NCI-H1105 (cell line): ENCODE data around the gene TNRC6B.
"Not testable (repeated sequence)": the region's sequence is repeated elsewhere in the genome, so short reads cannot be mapped to it uniquely, and the experiment has no call there.

Source experiments
- DNase-seq: peaks from one replicate; lab custom pipeline; 2025; lab: John Stamatoyannopoulos, UW

TNRC6B gene

DNA sequence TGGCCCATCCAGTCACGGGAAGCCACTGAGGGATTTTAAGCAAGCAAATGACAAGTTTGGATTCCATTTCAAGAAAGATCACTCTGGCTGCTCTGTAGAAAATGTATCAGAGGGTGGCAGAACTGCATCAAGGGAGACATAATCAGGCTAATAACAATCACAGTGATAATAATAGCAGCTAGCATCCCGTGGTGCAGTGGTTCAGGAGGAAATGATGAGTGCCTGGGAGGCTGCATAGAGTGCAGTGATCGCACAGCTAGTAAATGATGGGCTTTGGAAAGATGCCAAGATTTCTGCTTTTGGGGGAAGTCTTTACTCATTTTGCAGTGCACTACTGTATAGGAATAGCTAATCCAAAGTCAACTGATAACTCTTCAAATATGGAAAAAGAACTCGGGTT, 35.8 kb downstream of the TNRC6B start:
- no peak for DNase-seq

DNA sequence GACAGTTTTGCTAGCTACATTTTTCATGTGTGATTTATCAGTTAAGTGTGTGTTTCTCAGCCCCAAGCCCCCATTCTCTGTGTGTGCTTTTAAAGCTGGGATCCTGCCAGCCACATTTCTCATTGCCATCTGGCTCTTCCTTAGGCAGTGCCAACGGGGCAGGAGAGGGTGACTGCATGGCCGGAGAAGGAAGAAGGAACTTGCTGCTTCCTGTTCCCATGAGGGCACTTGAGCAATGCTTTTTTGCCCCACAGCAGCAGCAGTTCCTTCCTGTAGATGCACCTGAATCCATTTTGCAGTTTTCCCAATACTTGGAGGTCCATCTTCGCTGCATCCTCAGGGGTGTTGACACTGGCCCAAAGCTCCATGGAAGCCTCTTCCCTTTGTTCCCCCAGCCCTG, 37.5 kb downstream of the TNRC6B start:
- no peak for DNase-seq

DNA sequence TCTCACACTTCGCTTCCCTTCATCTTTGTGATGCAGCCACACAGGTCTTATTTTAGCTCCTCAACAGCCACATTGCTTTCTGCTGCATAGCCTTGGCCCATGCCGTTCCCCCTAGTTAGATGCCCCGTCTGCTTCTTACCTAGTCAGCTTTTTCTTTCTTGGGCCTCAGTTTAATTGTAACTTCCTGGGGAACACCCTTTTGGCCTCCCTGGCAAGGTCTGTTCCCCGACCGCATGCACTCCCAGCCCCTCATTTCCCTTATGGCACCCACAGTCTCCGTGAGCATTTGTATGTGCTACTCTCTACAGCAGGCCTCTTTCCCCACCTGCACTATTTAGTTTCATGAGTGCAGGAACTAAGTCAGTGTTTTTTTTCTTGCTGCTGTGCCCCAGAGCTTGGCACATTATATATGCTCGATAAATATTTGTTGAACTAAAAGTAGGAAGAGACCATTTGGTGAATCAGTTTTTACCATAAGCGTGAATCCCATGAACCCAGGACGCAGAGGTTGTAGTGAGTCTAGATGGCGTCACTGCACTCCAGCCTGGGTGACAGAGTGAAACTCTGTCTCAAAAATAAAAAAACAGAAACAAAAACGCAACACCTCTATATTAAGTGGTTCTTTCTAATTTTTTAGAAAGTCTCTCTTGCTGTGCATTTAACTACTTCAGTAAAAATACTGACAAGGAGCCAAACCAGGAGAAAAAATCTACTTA, 38.5 kb downstream of the TNRC6B start:
- no peak for DNase-seq

DNA sequence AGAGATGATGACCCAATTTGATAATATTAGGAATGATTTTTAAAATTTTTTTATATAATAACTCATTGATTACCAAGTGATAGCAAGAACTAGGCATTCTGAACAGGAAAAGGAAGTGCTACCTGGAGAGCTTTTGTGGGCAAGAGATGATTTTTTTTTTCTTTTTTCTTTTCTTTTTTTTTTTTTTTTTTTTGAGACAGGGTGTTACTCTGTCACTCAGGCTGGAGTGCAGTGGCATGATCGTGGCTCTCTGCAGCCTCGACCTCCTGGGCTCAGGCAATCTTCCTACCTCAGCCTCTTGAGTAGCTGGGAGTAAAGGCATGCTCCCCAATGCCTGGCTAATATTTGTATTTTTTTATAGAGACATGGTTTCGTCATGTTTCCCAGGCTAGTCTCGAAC, 40.4 kb downstream of the TNRC6B start:
- DNase-seq, result no peak

DNA sequence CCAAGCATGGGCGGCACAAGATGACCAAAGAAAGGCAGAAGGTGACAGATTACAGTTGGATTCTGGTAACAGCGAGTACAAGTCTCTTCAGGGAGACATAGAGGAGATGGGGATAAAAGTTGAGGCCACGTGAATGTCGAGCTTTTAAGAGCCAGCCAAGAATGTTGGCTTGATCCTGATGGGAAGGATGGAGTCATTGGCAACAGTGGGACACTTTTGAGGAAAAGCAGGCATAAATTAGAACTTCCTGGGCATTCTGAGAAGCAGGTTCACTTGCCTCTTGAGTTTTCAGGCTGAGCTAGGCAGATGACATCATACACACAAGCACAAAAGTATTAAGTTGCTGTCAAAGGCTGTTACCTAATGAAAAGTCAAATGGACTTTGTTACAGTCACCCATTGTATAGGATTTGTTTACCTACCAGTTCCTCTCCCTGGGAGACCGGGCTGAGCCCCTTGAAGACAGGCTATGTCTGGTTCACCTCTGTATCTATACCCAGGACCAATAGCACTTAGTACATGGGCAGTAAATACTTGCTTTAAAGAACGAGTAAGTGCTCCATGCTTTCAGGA, 41.1 kb downstream of the TNRC6B start:
- DNase-seq, result no peak

DNA sequence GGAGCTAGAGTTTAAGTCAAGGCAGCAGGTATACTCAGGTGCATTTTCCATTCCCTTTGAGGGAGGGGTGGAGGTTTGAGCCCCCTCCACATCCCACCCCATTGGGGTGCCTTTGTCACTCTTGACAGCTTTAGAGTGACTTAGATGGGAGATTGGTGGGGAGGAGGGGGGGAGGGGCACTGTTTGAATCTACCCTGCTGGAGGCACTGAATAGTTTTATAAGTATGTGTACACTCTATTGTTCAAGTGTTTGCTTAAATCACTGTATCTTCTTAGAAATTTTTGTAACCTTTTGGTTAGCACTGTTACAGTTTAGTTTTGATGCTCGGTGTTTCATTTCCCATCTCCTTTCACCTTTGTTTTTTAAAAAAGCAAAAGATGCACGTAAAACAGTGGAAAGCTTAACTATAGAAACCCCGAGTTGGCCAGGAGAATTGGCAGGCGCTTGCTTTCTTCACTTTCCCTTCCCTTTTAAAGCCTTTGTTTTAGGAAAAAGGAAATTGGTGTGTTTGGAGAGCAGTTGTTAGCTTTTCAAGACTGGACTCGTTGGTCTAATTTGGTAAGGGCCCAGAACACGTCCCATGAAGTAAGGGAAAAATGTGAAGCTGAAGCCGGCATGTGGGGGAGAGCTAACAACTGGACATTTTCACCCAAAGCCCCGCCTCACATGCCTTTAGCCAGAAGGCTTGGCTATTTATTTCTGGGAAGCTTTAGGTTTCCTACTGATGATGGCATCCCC, 42.8 kb downstream of the TNRC6B start:
- DNase-seq, result no peak

DNA sequence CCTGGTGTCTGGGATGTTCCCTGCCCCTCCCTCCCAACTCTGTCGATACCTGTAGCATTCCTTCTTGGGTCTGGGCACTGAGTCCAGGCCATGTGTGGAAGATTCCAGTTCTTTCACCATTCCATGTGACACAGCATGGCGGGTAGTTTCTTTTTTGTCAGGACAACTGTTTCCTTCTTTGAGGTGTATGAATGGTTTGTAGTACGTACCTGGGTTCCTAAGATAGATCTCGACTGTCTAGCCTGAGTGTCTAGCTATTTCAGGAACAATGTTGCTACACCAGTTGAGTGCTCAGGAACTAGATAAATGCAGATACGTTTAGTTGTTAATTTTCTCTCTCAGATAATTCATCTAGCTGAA, 43.3 kb downstream of the TNRC6B start:
- no peak for DNase-seq

DNA sequence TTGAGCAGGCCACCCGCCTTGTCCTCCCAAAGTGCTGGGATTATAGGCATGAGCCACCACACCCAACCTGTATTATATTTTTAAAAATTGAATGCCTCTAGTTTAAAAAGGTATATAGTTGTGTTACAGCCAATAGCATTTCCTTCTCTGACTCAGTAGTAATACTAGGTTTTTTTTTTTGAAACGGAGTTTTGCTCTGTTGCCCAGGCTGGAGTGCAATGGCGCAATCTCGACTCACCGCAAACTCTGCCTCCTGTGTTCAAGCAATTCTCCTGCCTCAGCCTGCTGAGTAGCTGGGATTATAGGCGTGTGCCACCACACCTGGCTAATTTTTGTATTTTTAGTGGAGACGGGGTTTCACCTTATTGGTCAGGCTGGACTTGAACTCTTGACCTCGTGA, 45.3 kb downstream of the TNRC6B start:
- not testable (repeated sequence) for DNase-seq

DNA sequence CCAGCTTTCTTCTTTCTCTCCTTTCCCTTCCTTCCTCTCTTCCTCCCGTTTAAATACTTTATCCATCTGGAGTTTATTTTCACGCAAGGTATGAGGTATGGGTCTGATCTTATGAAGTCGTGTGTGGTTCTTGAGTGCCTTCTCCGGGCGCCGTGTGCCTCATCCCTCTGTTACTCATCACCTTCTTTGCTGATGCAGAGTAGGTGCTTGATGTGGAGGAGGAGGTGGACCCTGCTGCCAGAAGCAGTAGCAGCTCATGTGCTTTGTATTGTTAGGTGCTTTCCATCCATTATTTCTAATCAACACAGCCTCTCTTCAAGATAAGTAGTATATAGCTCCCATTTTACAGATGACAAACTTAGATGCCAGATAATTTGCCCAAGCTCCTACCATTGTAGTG, 47.0 kb downstream of the TNRC6B start:
- no peak for DNase-seq

DNA sequence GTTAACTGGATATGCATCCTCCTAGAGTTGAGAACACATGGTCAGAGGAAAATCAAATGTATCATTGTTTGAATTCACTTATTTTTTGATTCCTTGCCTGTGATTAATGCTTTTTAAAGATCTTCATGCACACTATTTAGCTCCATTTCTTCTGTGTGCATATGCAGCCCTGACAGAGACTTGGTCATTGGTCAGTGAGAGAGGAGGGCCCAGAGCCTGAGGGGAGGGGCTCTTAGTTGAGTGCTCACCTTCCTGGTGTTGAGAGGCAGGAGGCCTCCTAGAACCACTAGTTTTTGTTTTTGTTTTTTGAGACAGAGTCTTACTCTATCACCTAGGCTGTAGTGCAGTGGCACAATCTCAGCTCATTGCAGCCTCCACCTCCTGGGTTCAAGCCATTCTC, 48.9 kb downstream of the TNRC6B start:
- no peak for DNase-seq

DNA sequence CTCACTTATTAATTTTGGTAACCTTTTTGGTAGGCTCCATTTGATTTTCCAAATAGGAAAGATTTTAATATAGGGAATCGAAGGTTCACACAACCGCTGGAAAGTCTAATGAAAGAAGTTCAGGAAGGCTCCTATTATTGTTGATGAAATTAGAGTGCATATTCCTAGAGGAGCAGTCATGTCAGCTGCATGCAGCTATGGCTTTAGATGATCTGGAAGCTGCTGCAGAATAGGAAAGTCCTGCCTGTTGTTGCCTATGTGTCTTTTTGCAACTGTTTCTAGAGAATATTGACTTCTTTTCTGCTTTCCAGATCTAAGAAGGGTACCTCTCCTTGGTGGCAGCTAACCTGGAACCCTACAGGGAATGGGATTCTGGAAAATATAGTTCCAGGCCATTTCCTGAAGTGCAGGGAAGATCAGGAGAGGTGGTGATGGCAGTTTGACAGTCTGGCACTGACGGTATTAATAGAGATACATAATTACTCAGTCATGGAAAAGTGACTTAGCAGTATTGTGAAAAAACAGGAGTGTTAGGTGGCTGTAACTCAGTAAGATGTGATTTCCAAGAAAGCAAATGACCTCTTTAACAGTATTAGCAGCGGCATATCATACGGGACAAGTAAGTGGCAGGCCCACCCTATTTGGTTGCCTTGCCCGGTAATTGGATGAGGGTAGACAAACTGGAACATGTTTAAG, 54.0 kb downstream of the TNRC6B start:
- DNase-seq, result no peak

DNA sequence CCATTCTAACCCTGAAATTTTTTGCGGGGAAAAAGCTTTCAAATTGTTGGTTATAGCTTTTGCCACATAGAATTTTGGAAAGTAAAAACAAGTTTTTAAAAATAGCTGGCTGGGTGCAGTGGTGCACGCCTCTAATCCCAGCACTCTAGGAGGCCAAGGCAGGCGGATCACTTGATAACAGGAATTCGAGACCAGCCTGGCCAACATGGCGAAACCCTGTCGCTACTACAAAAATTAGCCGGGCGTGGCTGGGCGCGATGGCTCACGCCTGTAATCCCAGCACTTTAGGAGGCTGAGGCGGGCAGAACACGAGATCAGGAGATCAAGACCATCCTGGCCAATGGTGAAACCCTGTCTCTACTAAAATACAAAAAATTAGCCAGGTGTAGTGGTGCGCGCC, 54.9 kb downstream of the TNRC6B start:
- no peak for DNase-seq

DNA sequence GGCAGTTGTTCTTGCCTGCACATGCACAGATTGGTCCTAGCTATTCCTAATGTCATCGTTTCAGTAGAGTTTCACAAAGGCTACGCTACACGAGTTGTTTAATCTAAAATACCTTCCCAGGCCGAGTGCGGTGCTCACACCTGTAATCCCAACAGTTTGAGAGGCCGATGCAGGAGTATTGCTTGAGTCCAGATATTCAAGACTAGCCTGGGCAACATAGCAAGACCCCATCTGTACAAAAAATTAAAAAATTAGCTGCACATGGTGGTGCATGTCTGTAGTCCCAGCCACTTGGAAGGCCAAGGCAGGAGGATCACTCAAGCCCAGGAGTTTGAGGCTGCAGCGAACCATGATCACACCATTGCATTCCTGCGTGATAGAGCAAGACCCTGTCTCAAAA, 56.2 kb downstream of the TNRC6B start:
- DNase-seq, result no peak

DNA sequence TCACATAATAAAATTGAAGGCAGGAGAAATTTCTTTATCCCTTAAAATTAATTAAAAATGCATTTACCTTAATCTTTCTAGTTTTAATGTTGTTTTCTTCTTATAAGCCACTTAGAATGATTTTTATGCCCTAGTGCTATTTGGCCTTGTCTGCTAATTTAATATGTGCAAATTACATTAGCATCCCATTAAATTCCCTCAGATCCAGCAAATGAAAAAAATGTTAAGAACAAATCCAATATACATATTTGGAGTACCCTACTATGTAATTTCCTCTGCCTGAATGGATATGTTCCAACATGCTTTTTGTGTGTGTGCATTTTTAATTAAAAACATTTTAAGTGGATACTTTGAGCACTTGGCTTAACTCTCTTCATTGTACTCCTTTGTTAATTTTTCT, 56.9 kb downstream of the TNRC6B start:
- DNase-seq, result no peak

DNA sequence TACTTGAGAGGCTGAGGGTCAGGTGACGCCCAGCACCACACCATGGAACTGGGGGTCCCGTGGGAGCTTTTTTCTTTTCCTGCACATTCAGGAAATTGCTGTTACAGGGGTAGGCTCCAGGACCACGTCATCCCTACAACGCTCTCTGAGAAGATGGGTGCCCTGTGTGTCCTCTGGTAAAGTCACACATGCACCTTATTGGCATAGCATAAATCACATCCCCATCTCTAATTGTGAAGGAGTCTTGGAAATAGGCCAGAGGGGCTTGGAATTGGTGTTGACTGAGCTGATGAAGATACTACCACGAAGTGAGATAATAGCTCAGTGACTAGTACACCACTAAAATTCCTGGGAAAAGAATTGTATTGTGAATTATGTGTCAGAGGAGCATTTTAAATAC, 57.6 kb downstream of the TNRC6B start:
- peak; percentile 4 for DNase-seq

DNA sequence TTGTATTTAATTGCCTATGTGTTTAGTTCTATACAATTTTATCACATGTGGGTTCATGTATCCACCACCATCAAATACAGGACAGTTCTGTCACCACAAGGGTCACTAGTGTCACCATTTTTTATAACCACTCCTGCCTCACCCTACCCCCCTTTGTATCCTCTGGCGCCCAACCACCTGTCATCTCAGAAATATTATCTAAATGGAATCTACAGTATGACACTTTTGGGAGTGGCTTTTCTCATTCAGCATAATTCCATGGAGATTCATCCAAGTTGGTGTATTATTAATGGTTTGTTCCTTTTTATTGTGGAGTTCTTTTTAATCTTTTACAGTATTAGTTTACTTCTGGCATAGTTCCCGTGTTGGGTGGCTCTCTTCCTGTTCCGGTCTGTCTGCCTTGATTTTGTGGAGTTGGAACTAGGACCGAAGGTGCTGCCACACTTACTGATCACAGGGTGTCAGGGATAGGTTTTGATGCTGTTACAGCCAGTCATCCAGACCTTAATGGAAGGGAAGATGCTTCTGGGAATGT, 58.5 kb downstream of the TNRC6B start:
- no peak for DNase-seq

DNA sequence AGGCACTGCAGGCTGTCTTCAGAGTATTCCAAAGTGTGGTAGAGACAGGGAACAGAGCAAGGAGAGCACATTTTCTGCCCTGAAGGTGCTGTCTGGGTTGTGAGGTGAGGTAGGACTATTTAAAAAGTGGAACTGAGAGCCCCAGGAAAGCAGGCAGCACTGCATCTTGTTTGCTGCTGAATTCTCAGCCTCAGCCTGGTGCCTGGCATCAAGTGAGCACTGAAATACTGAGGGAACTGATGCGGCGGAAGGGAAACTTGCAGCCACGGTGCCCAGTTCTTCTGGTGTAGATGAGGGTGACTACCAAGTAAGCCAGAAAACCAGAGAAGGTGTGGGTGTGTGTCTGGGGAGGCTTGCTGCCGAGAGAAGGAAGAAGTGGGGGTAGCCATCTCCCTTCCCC, 59.5 kb downstream of the TNRC6B start:
- DNase-seq, result no peak

DNA sequence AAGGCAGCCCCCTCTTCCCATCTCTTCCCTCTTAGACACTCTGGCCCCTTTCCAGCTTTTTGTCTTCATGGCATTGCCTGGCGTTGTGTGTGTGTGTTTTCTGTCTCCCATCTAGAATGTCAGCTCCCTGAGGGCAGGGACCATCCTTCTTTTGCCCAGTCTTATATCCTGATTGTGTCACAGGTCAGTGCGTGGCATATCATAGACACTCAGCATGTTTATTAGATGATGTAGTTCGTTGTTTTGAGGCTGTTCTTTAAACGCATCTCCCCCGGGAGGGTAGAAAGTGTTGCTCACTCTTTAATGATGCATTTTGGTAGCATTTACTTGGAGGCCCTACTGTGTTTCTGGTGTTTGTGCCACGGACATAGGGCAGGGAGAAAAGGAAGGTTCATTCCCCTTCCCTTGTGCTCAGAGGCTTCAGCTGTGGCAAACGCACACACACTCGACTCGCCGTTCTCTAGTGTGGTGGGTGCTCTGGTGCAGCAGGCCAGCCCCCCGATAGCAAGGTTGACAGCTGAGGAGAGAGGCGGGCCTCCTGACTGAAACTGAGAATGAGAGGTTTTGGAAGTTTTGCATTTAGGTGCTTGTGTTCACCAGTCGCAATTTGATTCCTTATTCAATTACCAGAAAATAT, 60.2 kb downstream of the TNRC6B start:
- DNase-seq, result no peak

DNA sequence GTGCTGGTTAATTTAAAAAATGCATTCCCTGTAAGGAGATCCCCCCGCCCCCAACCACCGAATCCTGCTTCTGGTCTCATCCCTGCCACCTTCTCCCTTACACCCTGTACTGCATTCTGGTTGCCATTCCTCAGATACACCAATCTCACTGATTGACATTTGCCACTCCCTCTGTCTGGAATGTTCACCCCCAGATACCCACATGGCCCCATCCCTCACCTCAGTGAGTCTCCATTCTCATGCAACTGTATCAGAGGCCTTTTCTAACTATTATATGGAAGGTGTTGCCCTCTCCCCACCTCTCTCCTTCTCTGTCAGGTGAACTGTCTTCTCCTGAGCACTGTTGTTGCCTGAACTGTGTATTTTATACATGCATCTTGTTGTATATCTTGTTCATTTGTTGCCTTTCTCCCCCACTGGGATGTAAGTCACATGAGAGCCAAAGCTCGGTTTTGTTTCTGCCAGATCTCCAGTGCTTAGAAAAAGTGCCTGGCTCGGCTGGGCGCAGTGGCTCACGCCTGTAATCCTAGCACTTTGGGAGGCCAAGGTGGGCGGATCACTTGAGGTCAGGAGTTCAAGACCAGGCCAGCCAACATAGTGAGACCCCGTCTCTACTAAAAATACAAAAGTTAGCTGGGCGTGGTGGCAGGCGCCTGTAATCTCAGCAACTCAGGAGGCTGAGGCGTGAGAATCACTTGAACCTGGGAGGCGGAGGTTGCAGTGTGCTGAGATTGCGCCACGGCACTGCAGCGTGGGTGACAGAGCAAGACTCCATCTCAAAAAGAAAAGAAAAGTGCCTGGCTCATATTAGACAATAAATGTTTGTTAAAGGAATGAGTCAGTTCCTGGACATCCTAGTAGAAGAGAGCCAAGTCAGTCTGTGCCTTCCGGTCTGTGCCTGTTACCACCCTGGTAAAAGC, 61.0 kb downstream of the TNRC6B start:
- DNase-seq, result no peak

DNA sequence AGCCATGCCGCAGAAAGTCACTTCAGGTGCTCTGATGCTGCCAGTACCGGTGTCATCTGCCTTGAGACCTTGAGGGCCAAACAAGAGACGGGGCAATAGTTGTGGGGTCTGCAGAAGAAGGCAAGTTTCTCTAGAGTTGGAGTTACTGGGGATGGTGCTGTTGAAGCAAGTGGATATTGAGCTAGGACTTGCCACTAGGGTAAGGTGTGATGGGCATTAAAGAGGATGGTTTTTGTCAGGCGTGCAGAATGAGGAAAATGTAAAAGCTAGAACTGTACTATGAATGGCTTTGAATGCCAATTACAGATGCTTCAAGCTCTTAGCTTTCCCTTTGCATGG, 61.6 kb downstream of the TNRC6B start:
- DNase-seq, result no peak

DNA sequence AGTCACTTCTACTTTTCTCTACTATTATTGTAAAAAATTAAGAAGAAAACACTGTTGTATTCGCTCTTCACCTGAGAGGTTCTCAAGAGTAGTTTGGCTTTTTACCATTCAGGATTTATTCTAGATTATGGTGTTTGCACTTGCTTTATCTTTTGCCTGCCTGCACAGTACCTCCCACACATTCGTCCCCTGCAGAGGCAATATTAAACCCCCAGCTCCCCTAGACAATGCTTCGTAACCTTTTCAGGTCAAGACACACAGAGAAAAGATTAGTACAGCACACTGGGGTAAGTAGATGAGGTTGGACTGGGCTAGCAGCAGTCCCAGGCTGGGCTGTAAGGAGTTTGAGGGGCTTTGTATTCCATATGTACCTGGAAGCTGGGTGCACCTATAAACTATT, 62.4 kb downstream of the TNRC6B start:
- no peak for DNase-seq
